WI38 (cell line): ENCODE results near the gene TUBA1A.

ENCODE experiments used
- H3K4me3 ChIP-seq: 2 replicates; pipeline ENCODE4 v1.5.1; 2011; ENCODE audit warnings: low read depth, mild to moderate bottlenecking, control low read depth, low read length
- CTCF ChIP-seq: IDR thresholded peaks from 2 replicates; pipeline ENCODE4 v1.5.1; 2012; ENCODE audit warnings: low read depth, mild to moderate bottlenecking, control low read depth, low read length

The TUBA1A gene

GRCh38 chr12:49161092-49161795, 27.6 kb downstream of the TUBA1A start:
- no peak for TF ChIP-seq CTCF
- H3K4me3 ChIP-seq: no peak overlapping the region

- H3K4me3 ChIP-seq: no peak overlapping the region
- TF ChIP-seq CTCF: no peak
These were observed 28.5 kb downstream of the TUBA1A start for GRCh38 chr12:49160399-49160798.

GRCh38 chr12:49154221-49154620, 34.7 kb downstream of the TUBA1A start:
- no peak overlapping the region for H3K4me3 ChIP-seq
- no peak for TF ChIP-seq CTCF

GRCh38 chr12:49147384-49147783, 41.5 kb downstream of the TUBA1A start:
- H3K4me3 ChIP-seq: no peak overlapping the region
- no peak for TF ChIP-seq CTCF

- no peak overlapping the region for H3K4me3 ChIP-seq
- TF ChIP-seq CTCF: no peak
These were observed 42.5 kb downstream of the TUBA1A start for GRCh38 chr12:49146406-49146805.

GRCh38 chr12:49144384-49144783, 44.5 kb downstream of the TUBA1A start:
- H3K4me3 ChIP-seq: no peak overlapping the region
- no peak for TF ChIP-seq CTCF

GRCh38 chr12:49138999-49139398, 49.9 kb downstream of the TUBA1A start:
- no peak overlapping the region for H3K4me3 ChIP-seq
- TF ChIP-seq CTCF: no peak
